ENCODE data around the gene HNRNPC. TPM values are rescaled to one million over a fixed set of nuclear protein-coding genes. Genes with fewer than 3 reads are reported as not detected.

HNRNPC gene
- total and polyA plus RNA-seq, 10 of the 15 experiments (the other 5 are each of a cell fraction or from before 2014, with no cell fraction given), result 679 to 1,492 (median 1,262) TPM

DNA sequence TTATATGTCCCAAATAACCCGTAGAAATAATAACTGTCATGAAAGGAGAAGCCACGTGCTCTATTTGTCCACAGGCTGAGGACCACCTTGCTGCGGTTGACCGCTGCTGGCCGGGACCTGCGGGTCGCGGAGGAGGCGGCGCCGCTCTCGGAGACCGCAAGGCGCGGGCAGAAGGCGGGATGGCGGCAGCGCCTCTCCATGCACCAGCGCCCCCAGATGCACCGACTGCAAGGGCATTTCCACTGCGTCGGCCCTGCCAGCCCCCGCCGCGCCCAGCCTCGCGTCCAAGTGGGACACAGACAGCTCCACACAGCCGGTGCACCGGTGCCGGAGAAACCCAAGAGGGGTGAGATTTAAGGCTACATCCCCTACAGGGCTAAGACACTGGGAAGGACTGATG, 31.6 kb upstream of the HNRNPC start (continued):
- no peak for TF ChIP-seq PBX3 (IDR thresholded peaks at IDR 0.05; ENCODE audit: insufficient replicate concordance, low read depth, low read length)
- no peak for TF ChIP-seq HCFC1 (IDR thresholded peaks at IDR 0.05; ENCODE audit: low read length)
- TF ChIP-seq IRF4 (IDR thresholded peaks at IDR 0.05; ENCODE audit: low read depth, low read length), result no peak
- TF ChIP-seq BRCA1 (IDR thresholded peaks at IDR 0.05; ENCODE audit: low read depth, low read length), result no peak
- TF ChIP-seq CHD1 (IDR thresholded peaks at IDR 0.05; ENCODE audit: low read depth, low read length), result no peak
- TF ChIP-seq IKZF2 (IDR thresholded peaks at IDR 0.05), result peak in 1 of 2 experiments; percentile 26; a peak in 1 of 4 replicates
- TF ChIP-seq BCL11A (IDR thresholded peaks at IDR 0.05; ENCODE audit: low read depth, low read length), result no peak
- TF ChIP-seq IKZF1 (conservative IDR thresholded peaks at IDR 0.05), result peak; percentile 55; the same call in 1 of the 2 replicates

DNA sequence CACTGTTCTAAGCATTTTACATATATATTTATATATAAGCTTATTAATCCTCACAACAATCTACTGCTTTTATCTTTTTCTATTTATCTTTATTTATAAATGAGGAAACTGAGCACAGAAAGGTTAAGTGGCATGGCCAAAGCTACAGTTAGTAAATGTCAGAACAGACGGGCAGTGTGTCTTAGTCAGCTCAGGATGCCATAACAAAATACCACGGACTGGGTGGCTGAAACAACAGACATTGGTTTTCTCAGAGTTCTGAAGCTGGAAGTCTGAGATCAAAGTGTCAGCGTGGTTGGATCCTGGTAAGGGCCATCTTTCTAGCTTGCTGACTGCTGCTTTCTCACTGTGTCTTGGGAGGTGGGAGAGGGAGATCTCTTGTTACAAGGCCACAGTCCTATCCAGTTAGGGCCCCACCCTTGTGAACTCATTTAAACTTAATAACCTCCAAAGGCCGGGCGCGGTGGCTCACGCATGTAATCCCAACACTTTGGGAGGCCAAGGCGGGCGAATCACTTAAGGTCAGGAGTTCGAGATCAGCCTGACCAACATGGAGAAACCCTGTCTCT, 30.4 kb upstream of the HNRNPC start:
- ChIA-PET CTCF (interaction anchor here (0.6 to 1.4 kb wide), 4 partner anchors 9 to 138 kb away, joined by 3 read pairs; no protein-coding TSS in a partner anchor), POLR2A (interaction anchor here (0.6 to 1.0 kb wide), 4 partner anchors 8 to 83 kb away, joined by 3 to 4 read pairs (median 4); no protein-coding TSS in a partner anchor), SMC1A (ENCODE audit: uncharacterized antibody, unreplicated experiment) (interaction anchor here (1.0 kb wide), 1 partner anchor 25 kb away, joined by 3 read pairs; no protein-coding TSS in a partner anchor), RAD21 (ENCODE audit: unreplicated experiment) (interaction anchor here (1.0 kb wide), 1 partner anchor 8 kb away, joined by 3 read pairs; no protein-coding TSS in a partner anchor)
- H3K4me3 ChIP-seq, result no peak overlapping the region
- no peaks in the 10 kb centered on the region for H3K36me3 ChIP-seq (ENCODE audit: control insufficient read depth in 2 of 2, insufficient read depth in 2 of 2, low read length in 1 of 2)
- H3K79me2 ChIP-seq (ENCODE audit: control insufficient read depth, insufficient read depth, low read length), result no peaks in the 10 kb centered on the region
- no peaks in the 10 kb centered on the region; a peak in 1 of 4 replicates for H3K27me3 ChIP-seq (replicated peaks in 1 of 2; ENCODE audit: control insufficient read depth in 2 of 2, insufficient read depth in 2 of 2, low read length in 1 of 2)
- H3K9me3 ChIP-seq (replicated peaks; ENCODE audit: control insufficient read depth, insufficient read depth, low read length), result no peaks in the 10 kb centered on the region
- no peak for TF ChIP-seq TCF7 (IDR thresholded peaks at IDR 0.05; ENCODE audit: borderline replicate concordance)
- TF ChIP-seq RAD51 (IDR thresholded peaks at IDR 0.05), result no peak
- no peak for TF ChIP-seq ZNF24 (IDR thresholded peaks at IDR 0.05)
- TF ChIP-seq CUX1 (IDR thresholded peaks at IDR 0.05; ENCODE audit: insufficient replicate concordance, low read depth, low read length), result no peak
- no peak for TF ChIP-seq ZBTB40 (IDR thresholded peaks at IDR 0.05; ENCODE audit: borderline replicate concordance)
- no peak overlapping the region for H3K9ac ChIP-seq (ENCODE audit: control insufficient read depth, insufficient read depth, low read length)
- intact Hi-C loops (cut with micrococcal nuclease; ENCODE audit: unreplicated experiment) (no loop called here), in situ Hi-C loops (cut with MboI) (no loop called here)
- peaks cover 7% of the 10 kb centered on the region for H3K4me1 ChIP-seq (ENCODE audit: control insufficient read depth, insufficient read depth, low read length)
- BruUV-seq (replicated peaks), result no TSS peak
- ATAC-seq, result no peak
- H4K20me1 ChIP-seq (ENCODE audit: control insufficient read depth, insufficient read depth), result no peaks in the 10 kb centered on the region
- H3K27ac ChIP-seq (ENCODE audit: control insufficient read depth, insufficient read depth), result no peak overlapping the region
- H3K4me2 ChIP-seq (ENCODE audit: control insufficient read depth, insufficient read depth), result no peak overlapping the region
- no peak overlapping the region for H2AFZ ChIP-seq (ENCODE audit: control insufficient read depth, low read depth, low read length)
- WGBS (ENCODE audit: insufficient coverage, insufficient replicate concordance, low lambda C conversion rate, missing lambda C conversion rate), result 78% methylated on average over 10 of the region's 10 CpGs
- no peak for DNase-seq (ENCODE audit: low read depth, low spot score)
- FAIRE-seq, result no peak

Data from GM12878 (cell line).